Activated naive CD8-positive, alpha-beta T cell treated with anti-CD3 and anti-CD28 coated beads, Interleukin-2, amount 10 ng/mL, durations not matched to agents 7 days and 5 days (primary cell): ENCODE data around the gene TRA2A. TPM values are rescaled to one million over a fixed set of nuclear protein-coding genes. Genes with fewer than 3 reads are reported as not detected.

ENCODE experiments used
- ATAC-seq: fragments of 150-1000 bp; cut with Tn5 transposase; one replicate; pipeline ENCODE4 v1.10.0; 2021; ENCODE audit warnings: low read depth, moderate library complexity
- POLR2A ChIA-PET: fragments of 350-600 bp; sonication (Branson Sonifier 250); formaldehyde crosslinking; loops from one replicate; lab custom pipeline; 2021; ENCODE audit warnings: antibody characterized with exemption; lab: Charles Lee
- DNase-seq: peaks from one replicate; pipeline ENCODE4 v3.0.0; 2021
- H3K27ac Mint-ChIP-seq: one replicate; pipeline ENCODE4 v1.8.0; 2022; ENCODE audit warnings: mild to moderate bottlenecking, mixed read lengths
- H3K27me3 Mint-ChIP-seq: one replicate; pipeline ENCODE4 v1.8.0; 2022; ENCODE audit warnings: mild to moderate bottlenecking, moderate library complexity, mixed read lengths
- H3K36me3 Mint-ChIP-seq: one replicate; pipeline ENCODE4 v1.8.0; 2021; ENCODE audit warnings: mild to moderate bottlenecking, mixed read lengths
- H3K4me1 Mint-ChIP-seq: one replicate; pipeline ENCODE4 v1.8.0; 2021; ENCODE audit warnings: mixed read lengths
- H3K4me3 Mint-ChIP-seq: one replicate; pipeline ENCODE4 v1.8.0; 2022; ENCODE audit warnings: mild to moderate bottlenecking, moderate library complexity, mixed read lengths
- H3K9me3 Mint-ChIP-seq: one replicate; pipeline ENCODE4 v1.8.0; 2021; ENCODE audit warnings: mixed read lengths
- total RNA-seq, 2 experiments: library from RNA; stranded (reverse); gene quantifications; one replicate each; pipeline ENCODE4 v1.2.3, GENCODE V29; 2021

The TRA2A gene
- total RNA-seq, 2 experiments from 2014 or later, result 119 to 130 TPM

DNA sequence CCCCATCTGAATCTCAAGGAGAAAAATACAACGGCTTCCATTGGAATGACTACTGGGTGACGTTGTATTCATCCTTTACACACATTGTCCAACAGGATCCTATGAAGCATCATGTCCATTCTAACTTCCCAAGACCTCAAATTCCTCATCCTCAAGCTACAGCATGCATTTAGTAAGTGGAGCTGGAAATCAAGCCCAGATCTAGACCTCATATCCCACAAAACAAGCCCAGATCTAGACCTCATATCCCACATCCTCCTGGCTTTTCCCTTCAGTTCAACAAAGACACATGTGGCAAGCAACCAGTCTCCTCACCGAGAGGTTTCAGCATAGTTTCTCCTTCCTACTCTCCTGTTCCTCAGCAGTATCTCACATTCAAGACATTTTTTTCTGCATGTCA is 73.7 kb downstream of the TRA2A start:
- DNase-seq (no peak), ATAC-seq (no peak)
- Mint-ChIP-seq H3K36me3 (peaks cover 2% of the 10 kb centered on the region), H3K9me3 (no peaks in the 10 kb centered on the region), H3K27ac (no peak overlapping the region), H3K4me1 (peaks cover 4% of the 10 kb centered on the region), H3K4me3 (no peak overlapping the region), H3K27me3 (peaks cover 67% of the 10 kb centered on the region)
- POLR2A ChIA-PET, result no interaction called here

DNA sequence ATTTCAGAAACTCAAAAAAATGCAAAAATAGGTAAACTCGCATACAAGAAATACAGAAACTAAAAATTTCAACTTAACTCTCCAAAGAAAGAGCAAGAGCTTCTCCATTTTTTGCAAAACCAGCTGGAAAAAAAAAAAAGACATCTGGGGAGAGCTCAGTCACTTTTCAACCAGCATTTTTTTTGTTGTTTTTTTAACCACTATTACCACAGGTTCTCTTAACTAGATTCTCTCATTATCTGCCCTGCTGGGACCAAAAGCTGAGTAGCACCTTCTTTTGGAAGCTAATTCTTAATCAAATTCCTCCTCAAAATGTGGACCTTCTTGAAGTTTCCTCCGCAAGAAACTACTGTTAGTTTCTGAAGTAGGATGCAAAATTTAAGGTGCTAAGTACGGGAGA is 75.7 kb downstream of the TRA2A start:
- H3K4me1 Mint-ChIP-seq, result no peaks in the 10 kb centered on the region
- no peaks in the 10 kb centered on the region for H3K9me3 Mint-ChIP-seq
- peaks cover 1% of the 10 kb centered on the region for H3K36me3 Mint-ChIP-seq
- H3K27ac Mint-ChIP-seq, result no peak overlapping the region
- ATAC-seq (no peak), DNase-seq (no peak)
- H3K4me3 Mint-ChIP-seq, result no peak overlapping the region
- H3K27me3 Mint-ChIP-seq, result peaks cover 49% of the 10 kb centered on the region
- POLR2A ChIA-PET, result no interaction called here

DNA sequence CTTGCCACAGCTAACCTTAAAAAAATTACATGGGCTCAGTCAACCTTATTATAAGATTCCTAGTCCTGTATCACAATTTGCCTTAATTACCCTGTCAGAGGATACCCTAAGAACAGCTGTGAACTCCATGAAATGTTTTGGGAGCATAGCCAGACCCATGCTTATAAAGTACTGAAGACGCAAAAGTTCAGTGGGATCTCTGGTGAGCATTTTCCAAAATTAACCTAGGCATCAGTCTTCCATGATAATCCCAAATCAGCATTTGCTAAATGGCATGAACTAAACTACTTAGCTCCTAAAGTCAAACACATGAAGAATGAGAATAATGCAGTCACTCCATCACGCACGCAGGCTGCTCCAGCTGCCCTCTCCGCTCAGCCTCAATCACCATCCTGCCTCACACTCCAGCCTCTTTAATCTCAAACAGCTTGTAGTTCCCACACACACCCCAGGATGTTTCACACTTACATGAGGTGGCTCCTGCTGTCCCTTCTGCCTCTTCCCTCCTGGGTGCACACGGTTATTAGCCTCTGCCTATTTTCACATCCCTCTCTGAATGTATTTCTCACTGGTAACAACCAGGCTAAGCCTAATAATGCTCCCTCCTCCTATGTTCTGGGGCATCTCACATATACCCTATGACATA is 76.8 kb downstream of the TRA2A start:
- peaks cover 46% of the 10 kb centered on the region for H3K27me3 Mint-ChIP-seq
- POLR2A ChIA-PET, result no interaction called here
- H3K4me3 Mint-ChIP-seq, result no peak overlapping the region
- no peaks in the 10 kb centered on the region for H3K4me1 Mint-ChIP-seq
- no peak overlapping the region for H3K27ac Mint-ChIP-seq
- no peak for DNase-seq
- no peak for ATAC-seq
- no peaks in the 10 kb centered on the region for H3K36me3 Mint-ChIP-seq
- no peaks in the 10 kb centered on the region for H3K9me3 Mint-ChIP-seq

Other genes with a start within 250 kb of the TRA2A start
- 10 to 100 TPM; 46.3 to 52.8 TPM for gene MALSU1, start 232.6 kb downstream of the TRA2A start, total RNA-seq
- gene IGF2BP3, start 61.5 kb downstream of the TRA2A start, total RNA-seq, result under 1 TPM; 0.37 to 0.94 TPM
- 10 to 100 TPM in 1 of 2 experiments, 1 to 10 TPM in 1; 10.0 to 11.8 TPM for gene CCDC126, start 65.4 kb upstream of the TRA2A start, total RNA-seq
- gene FAM221A, start 148.2 kb upstream of the TRA2A start, total RNA-seq, result 1 to 10 TPM; 5.8 to 6.2 TPM
- under 1 TPM; 0.48 to 0.80 TPM for gene STK31, start 178.2 kb upstream of the TRA2A start, total RNA-seq